ENCODE data around the gene SIGLEC12. TPM values are rescaled to one million over a fixed set of nuclear protein-coding genes. Genes with fewer than 3 reads are reported as not detected.

The SIGLEC12 gene
- total and polyA plus RNA-seq, 9 of the 15 experiments (the other 6 are each of a cell fraction or from before 2014, with no cell fraction given) = 0.08 to 1.3 (median 0.54) TPM

- TF ChIP-seq ZBTB12 (CRISPR knock-in tag; IDR thresholded peaks at IDR 0.05) = 0 out of 2 replicates have a peak, but pooled peaks have one; percentile 10
- TF ChIP-seq ID3 (CRISPR knock-in tag; IDR thresholded peaks at IDR 0.05) = no peak
- peak; percentile 83 for TF ChIP-seq ID3 (tag; IDR thresholded peaks at IDR 0.05)
- TF ChIP-seq ZBTB1 (CRISPR knock-in tag; IDR thresholded peaks at IDR 0.05; ENCODE audit: borderline replicate concordance, low read depth) = no peak
- TF ChIP-seq TAF9B (IDR thresholded peaks at IDR 0.05; ENCODE audit: partially characterized antibody) = no peak
- TF ChIP-seq MTA2 (IDR thresholded peaks at IDR 0.05; ENCODE audit: low read depth) = peak; percentile 97
- no peak for TF ChIP-seq NELFE (IDR thresholded peaks at IDR 0.05; ENCODE audit: insufficient read depth, insufficient read length)
- peak; percentile 61; the same call in 1 of the 2 replicates for TF ChIP-seq NFRKB (IDR thresholded peaks at IDR 0.05; ENCODE audit: low read depth)
- TF ChIP-seq ARID1B (IDR thresholded peaks at IDR 0.05) = peak; percentile 99
- TF ChIP-seq, protein P1, sequence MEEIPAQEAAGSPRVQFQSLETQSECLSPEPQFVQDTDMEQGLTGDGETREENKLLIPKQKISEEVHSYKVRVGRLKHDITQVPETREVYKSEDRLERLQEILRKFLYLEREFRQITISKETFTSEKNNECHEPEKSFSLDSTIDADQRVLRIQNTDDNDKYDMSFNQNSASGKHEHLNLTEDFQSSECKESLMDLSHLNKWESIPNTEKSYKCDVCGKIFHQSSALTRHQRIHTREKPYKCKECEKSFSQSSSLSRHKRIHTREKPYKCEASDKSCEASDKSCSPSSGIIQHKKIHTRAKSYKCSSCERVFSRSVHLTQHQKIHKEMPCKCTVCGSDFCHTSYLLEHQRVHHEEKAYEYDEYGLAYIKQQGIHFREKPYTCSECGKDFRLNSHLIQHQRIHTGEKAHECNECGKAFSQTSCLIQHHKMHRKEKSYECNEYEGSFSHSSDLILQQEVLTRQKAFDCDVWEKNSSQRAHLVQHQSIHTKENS (CRISPR knock-in tag; IDR thresholded peaks at IDR 0.05) = no peak
- TF ChIP-seq, protein P2, sequence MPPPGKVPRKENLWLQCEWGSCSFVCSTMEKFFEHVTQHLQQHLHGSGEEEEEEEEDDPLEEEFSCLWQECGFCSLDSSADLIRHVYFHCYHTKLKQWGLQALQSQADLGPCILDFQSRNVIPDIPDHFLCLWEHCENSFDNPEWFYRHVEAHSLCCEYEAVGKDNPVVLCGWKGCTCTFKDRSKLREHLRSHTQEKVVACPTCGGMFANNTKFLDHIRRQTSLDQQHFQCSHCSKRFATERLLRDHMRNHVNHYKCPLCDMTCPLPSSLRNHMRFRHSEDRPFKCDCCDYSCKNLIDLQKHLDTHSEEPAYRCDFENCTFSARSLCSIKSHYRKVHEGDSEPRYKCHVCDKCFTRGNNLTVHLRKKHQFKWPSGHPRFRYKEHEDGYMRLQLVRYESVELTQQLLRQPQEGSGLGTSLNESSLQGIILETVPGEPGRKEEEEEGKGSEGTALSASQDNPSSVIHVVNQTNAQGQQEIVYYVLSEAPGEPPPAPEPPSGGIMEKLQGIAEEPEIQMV (tag; conservative IDR thresholded peaks at IDR 0.05; ENCODE audit: low read depth) = no peak
- TF ChIP-seq, protein P3, sequence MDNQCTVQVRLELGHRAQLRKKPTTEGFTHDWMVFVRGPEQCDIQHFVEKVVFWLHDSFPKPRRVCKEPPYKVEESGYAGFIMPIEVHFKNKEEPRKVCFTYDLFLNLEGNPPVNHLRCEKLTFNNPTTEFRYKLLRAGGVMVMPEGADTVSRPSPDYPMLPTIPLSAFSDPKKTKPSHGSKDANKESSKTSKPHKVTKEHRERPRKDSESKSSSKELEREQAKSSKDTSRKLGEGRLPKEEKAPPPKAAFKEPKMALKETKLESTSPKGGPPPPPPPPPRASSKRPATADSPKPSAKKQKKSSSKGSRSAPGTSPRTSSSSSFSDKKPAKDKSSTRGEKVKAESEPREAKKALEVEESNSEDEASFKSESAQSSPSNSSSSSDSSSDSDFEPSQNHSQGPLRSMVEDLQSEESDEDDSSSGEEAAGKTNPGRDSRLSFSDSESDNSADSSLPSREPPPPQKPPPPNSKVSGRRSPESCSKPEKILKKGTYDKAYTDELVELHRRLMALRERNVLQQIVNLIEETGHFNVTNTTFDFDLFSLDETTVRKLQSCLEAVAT (IDR thresholded peaks at IDR 0.05) = no peak
These were observed 6.6 kb upstream of the SIGLEC12 start (continued) for GRCh38 chr19:51508059-51508733.

Measured in K562 (cell line).